Astrocyte of the cerebellum (primary cell): ENCODE data around the gene NFYC.

ENCODE experiments used
- DNase-seq: peaks from one replicate; pipeline ENCODE4 v3.0.0-alpha.2; 2011; ENCODE audit warnings: low read depth
- H3K4me3 ChIP-seq: 2 replicates; pipeline ENCODE4 v1.5.1; 2011; ENCODE audit warnings: mild to moderate bottlenecking, low read depth, low read length, moderate library complexity
- CTCF ChIP-seq: IDR thresholded peaks from 2 replicates; pipeline ENCODE4 v1.5.1; 2012; ENCODE audit warnings: low read length, low read depth, moderate library complexity, mild to moderate bottlenecking; ENCODE audit errors: missing control alignments
- in situ Hi-C: cut with HindIII; loops from 2 replicates; pipeline ENCODE4 v1.10.0; 2017; ENCODE audit warnings: low sequenced_read_pairs

The NFYC gene

DNA sequence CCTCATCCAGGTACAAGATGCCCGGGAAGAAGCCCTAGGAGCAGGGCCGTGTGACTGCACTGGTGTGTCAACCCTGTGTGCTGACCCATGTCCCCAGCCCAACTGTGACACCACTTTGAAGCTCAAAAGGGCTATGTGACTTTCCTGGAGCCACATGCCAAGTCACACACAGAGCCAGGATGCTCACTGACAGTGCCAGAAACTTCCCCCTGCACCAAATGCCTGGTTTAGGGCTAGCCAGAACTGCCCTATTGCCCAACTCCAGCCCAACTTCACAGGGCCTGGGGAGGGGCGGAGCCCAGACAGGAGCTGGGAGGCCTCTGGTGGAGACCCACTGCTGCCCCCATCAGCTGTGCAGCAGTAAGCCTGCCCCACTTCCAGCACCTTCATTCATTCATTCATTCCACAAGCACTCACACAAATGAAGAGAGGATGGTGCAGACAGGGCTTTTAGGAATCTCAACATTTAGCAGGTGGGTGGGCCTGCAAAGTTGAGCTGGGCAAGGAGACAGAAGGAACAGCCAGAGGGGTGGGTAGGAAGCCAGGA, 128.8 kb downstream of the NFYC start:
- no peak for DNase-seq
- H3K4me3 ChIP-seq: no peak overlapping the region
- in situ Hi-C loops: loop anchor here (5.0 kb wide), 1 partner anchor 33 kb away; no protein-coding TSS in a partner anchor

More for the DNA sequence above, 128.8 kb downstream of the NFYC start:
- TF ChIP-seq CTCF: no peak
